Left colon (tissue), 2 donors: Measurements from ENCODE around the gene IFNK. TPM values are rescaled to one million over a fixed set of nuclear protein-coding genes. Genes with fewer than 3 reads are reported as not detected.

Experiments used
- ATAC-seq: fragments of 200-7000 bp; cut with Tn5 transposase; one replicate; pipeline ENCODE4 v1.9.1; 2020; ENCODE audit warnings: mild to moderate bottlenecking, moderate library complexity
- DNase-seq, 2 donors: peaks; one replicate each; pipeline ENCODE4 v3.0.0-alpha.2; 2020
- intact Hi-C, 2 donors: fragments of 100-400 bp; cut with DNase I in 1 of 2; cut with micrococcal nuclease in 1 of 2; formaldehyde crosslinking; loops; one replicate each; pipeline versions ENCODE4 v1.11.2 to v1.14.0; 2022; cut with DNase I, micrococcal nuclease
- total RNA-seq, 2 donors: library from RNA; stranded (reverse); fragmentation: NEBNext Ultra II Directional; extraction: Animal tissue kit (Norgen Biotek cat#: 25700); gene quantifications; one replicate each; pipeline ENCODE4 v1.2.1, GENCODE V29; 2021
- donor health status: DM: no; HTN: no; CAD: no.
- donor health status: DM: yes; HTN: yes; CAD: no.

Gene IFNK
- total RNA-seq, 2 donors from 2014 or later, result not detected

GRCh38 chr9:27534131-27534530 lies 10.0 kb downstream of the IFNK start:
- ATAC-seq, result no peak
- DNase-seq, result no peak
- intact Hi-C loops, result loop anchor here (5.0 to 10.0 kb wide), 2 partner anchors 199 to 202 kb away; no protein-coding TSS in a partner anchor

- intact Hi-C loops, result loop anchor here (5.0 to 10.0 kb wide), 2 partner anchors 200 to 202 kb away; no protein-coding TSS in a partner anchor
- DNase-seq, result no peak
Observed at GRCh38 chr9:27534658-27535209, 10.6 kb downstream of the IFNK start.

DNA sequence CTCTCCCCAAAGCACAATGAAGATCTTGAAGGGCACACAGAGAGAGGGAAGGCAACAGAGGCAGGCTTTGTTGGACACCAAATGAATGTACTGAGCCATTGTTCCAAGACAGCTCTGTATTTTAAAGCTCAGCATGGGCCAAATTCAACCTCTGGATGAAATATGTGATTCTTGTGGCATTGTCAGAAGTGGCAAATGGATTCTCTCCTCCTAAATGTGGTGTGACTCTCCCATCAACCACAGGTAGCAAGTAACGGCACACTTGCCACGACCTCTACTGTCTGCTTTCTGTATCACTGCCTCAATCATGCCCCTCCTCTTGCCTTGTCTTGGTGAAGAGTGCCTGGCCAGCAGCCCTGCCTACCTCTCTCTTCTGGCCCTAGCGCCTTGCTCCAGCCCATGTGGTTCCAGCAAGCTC lies 11.6 kb downstream of the IFNK start:
- intact Hi-C loops, result loop anchor here in 1 of 2 donors (10.0 kb wide), 1 partner anchor 201 kb away; no protein-coding TSS in a partner anchor
- DNase-seq, result peak in 1 of 2 donors; percentile 20
- peak; percentile 42 for ATAC-seq

More at GRCh38 chr9:27534658-27535209, 10.6 kb downstream of the IFNK start:
- ATAC-seq, result peak; percentile 30

GRCh38 chr9:27536168-27536567 lies 12.1 kb downstream of the IFNK start:
- DNase-seq (no peak), ATAC-seq (no peak)
- intact Hi-C loops, result loop anchor here in 1 of 2 donors (10.0 kb wide), 1 partner anchor 201 kb away; no protein-coding TSS in a partner anchor

GRCh38 chr9:27537027-27537435 lies 12.9 kb downstream of the IFNK start:
- intact Hi-C loops, result loop anchor here in 1 of 2 donors (10.0 kb wide), 1 partner anchor 202 kb away; no protein-coding TSS in a partner anchor
- ATAC-seq (no peak), DNase-seq (no peak)

DNA sequence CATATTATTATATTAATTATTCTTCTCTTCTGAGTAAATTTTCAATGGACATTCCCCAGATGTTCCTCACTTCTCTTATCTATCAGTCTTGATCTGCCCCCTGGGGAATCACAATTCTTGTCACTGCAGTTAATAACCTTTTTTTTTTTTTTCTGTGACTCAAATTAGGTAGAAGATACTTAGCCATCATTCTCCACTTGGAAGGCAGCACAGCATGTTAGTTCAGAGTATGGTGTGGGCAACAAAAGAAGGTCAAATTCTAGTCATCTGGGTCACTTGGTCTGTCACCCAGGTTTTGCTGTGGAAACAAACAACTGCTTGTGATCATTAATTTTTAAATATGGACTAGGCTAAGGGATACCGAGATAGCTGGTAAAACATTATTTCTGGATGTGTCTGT lies 13.7 kb downstream of the IFNK start:
- ATAC-seq, result no peak
- DNase-seq, result no peak
- intact Hi-C loops, result loop anchor here in 1 of 2 donors (10.0 kb wide), 1 partner anchor 203 kb away; no protein-coding TSS in a partner anchor

GRCh38 chr9:27538647-27539046 lies 14.6 kb downstream of the IFNK start:
- no peak for DNase-seq
- intact Hi-C loops, result loop anchor here in 1 of 2 donors (10.0 kb wide), 1 partner anchor 204 kb away; no protein-coding TSS in a partner anchor
- ATAC-seq, result peak; percentile 69

GRCh38 chr9:27539479-27540441 lies 15.7 kb downstream of the IFNK start:
- intact Hi-C loops, result loop anchor here (10.0 kb wide), 2 partner anchors 205 to 505 kb away; no protein-coding TSS in a partner anchor
- DNase-seq (peak in 1 of 2 donors; percentile 25), ATAC-seq (no peak)

DNA sequence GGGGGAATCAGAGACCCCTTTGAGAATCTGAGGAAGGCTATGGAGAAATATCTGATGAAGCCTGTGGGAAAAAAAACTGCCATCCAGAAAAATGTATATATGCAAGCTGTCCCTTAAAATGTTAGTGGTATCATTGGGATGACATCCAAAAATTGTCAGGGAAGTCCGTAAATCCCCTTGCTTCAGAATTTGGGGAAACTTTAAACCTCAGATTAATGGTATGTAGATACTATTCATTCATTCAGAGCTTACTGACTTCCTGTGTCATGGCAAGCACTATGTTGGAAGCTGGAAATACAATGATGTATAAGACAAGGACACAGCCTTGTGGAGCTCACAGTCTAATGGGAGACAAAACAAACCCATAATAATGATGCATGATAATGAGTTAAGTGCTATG lies 16.4 kb downstream of the IFNK start:
- ATAC-seq, result no peak
- intact Hi-C loops, result loop anchor here in 1 of 2 donors (10.0 kb wide), 1 partner anchor 506 kb away; no protein-coding TSS in a partner anchor
- DNase-seq, result no peak

DNA sequence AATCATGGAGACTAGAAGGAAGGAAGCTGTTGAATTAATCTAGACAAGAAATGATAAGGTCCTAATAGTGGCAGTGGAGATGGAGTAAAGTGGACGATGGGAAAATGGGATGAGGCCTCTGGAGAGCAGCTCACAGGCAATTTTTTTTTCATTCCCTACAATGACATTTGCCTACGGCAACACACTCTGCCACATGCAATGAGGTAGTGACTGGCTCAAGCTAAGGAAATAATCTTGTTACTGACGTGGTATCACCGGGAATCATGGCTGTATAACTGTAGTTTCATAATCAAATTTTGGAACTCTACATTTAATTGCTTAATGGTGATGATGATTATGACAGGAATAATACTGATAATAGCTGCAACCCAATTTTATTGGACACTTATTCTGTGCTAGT lies 17.6 kb downstream of the IFNK start:
- no peak for ATAC-seq
- intact Hi-C loops, result loop anchor here in 1 of 2 donors (10.0 kb wide), 1 partner anchor 507 kb away; no protein-coding TSS in a partner anchor
- no peak for DNase-seq

DNA sequence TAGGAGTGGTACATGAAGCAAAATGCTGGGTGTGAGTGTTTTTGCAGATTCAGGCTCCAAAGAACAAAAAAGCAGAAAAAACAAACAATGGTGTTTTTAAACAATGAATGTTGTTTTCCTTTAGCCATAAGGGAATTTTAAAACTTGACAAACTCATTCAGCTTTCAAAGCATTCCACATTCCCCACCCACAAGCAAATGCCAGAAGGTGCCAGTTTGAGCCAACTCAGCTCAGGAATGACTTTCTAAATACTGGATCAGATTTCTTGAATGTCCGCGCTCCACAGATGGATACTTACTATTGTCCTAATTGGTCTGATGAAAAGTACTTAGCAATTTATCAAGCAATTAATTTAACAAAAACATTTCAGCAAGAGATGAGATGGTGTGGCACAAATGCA lies 18.4 kb downstream of the IFNK start:
- ATAC-seq (no peak), DNase-seq (no peak)
- intact Hi-C loops, result loop anchor here in 1 of 2 donors (10.0 kb wide), 1 partner anchor 508 kb away; no protein-coding TSS in a partner anchor

DNA sequence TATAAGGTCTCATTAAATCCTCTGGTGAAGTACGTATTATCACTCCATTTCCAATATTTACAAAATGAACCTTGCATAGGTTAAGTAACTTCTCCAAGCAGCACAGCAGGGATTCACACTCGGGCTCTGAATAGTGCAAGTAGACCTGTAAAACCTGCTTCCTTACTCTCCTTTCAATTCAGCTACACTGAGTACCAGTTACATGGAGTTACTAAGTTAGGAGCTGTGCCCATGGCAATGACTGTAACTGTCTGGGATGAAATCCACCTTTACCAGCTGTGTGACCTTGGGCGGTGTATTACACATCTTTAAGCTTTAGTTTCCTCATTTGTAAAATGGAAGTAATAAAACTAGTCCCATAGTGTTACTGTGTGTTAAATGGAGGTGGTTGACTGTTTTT lies 21.4 kb downstream of the IFNK start:
- intact Hi-C loops, result loop anchor here in 1 of 2 donors (10.0 kb wide), 1 partner anchor 511 kb away; no protein-coding TSS in a partner anchor

DNA sequence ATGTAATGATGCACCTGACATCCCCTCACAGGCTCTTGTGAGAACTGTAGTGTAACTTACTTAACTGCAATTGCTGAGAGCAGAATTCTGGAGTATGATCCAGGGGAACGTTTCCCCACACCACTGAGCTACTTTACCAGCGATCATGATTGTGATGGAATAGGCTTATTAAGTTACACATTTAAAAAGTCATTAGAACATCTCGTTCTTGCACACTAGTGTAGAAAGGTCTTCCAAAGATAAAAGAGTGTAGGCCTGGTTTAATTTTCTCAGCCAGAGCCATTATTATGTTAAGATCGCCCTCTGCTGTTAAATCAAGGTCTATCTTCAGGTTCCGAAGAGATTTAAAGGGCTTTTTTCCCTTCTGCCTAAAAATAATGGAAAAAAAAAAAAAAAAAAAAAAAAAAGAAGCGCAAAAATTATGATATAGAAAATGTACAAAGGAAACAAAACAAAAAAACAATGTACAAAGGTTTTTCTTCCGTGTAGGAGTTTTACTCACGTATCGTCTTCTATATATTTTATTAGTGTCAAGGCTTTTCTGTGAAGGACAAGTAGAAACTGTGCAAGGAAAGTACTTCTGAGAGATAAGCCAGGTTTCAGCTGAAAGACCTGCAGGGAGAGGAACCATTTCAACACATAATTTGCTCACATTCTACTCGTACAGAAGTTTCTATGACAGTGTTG lies 24.1 kb downstream of the IFNK start:
- no peak for DNase-seq
- ATAC-seq, result peak; percentile 68
- intact Hi-C loops, result loop anchor here in 1 of 2 donors (1.0 to 10.0 kb wide), 2 partner anchors 215 to 513 kb away; no protein-coding TSS in a partner anchor

More for the DNA sequence above, 21.4 kb downstream of the IFNK start:
- peak; percentile 15 to 37 for DNase-seq
- ATAC-seq, result peak; percentile 96

DNA sequence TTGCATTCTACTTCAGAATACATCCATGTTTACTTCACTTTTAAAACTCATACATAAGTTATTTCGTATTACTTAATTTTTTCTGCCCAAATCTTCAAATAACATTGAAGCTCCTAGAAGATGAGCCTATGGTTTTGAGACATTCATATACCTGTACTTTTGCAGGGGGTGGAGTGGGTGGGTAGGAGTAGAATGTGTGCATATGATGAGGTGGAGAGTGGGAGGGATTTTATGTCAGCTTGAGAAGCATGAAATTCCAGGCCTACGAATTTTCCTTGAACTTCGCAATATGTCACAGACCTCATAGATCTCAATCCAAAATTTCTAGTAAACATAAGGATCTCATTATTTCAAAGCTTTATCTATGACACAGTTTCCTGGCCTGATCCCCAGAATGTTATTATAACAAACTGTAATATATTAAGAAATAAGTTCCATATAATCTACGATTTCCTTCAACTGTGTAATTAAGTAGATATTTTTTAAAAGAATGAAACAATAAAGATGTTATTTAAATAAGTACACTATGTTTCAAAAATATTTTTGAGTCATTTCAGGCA lies 25.2 kb downstream of the IFNK start:
- no peak for DNase-seq
- intact Hi-C loops, result loop anchor here in 1 of 2 donors (10.0 kb wide), 1 partner anchor 514 kb away; no protein-coding TSS in a partner anchor
- ATAC-seq, result no peak

GRCh38 chr9:27554712-27555111 lies 30.6 kb downstream of the IFNK start:
- no peak for DNase-seq
- no peak for ATAC-seq
- intact Hi-C loops, result no loop called here

DNA sequence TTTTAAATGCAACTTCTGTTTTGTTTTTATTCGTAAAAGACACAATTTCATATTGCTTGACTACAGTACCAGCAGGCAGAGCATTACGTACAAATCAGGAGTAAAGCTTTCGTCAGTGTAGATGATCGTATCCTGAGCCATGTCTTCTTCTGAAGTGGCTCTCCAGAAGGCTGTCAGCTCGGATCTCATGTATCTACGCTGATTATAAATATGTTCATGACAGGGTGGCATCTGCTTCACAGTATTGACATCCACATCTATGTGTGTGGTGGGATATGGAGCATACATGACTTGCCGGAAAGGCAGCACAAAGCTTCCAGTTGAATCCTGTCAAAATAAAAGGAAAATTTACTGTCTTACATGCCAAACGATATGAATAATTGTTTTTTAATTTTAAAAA lies 32.4 kb downstream of the IFNK start:
- intact Hi-C loops, result no loop called here
- ATAC-seq (no peak), DNase-seq (no peak)

DNA sequence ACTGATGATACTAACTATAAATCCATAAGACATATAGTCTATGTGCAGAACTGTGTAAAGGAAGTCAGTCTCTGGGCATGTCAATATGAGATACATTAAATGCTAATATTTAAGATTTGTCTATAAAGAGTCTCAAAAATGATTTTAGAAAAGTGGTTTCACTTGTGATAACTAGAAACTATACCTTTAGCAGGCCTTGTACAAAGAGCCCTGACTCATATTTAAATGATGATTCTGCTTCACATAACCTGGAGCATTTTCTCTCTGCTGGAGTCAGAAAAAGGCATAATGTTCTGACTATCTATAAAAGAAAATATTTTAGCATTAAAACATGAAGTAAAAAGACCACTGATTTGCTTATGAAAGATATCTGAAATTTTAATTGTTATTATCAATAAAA lies 34.2 kb downstream of the IFNK start:
- intact Hi-C loops, result no loop called here

GRCh38 chr9:27560457-27560856 lies 36.4 kb downstream of the IFNK start:
- DNase-seq, result no peak
- intact Hi-C loops, result no loop called here
- no peak for ATAC-seq

More for the DNA sequence above, 34.2 kb downstream of the IFNK start:
- ATAC-seq (no peak), DNase-seq (no peak)
